HuH-7 (cell line): ENCODE results near the gene LMF1.

ENCODE experiments used
- DNase-seq: peaks from one replicate; pipeline ENCODE4 v3.0.0; 2011; ENCODE audit warnings: low spot score

LMF1 gene

GRCh38 chr16:804193-805048 is 166.4 kb downstream of the LMF1 start:
- DNase-seq, result no peak

GRCh38 chr16:803754-804080 is 167.1 kb downstream of the LMF1 start:
- DNase-seq, result no peak
